Activated T-helper 17 cell treated with anti-CD3 and anti-CD28 coated beads, Interleukin-2, amount 50 U/mL, for 72 hours (primary cell): Measurements from ENCODE around the gene ERO1A. TPM values are rescaled to one million over a fixed set of nuclear protein-coding genes. Genes with fewer than 3 reads are reported as not detected.
"Not testable (repeated sequence)": the region's sequence is repeated elsewhere in the genome, so short reads cannot be mapped to it uniquely, and the experiment has no call there.

ENCODE experiments used
- ATAC-seq: fragments of 150-1000 bp; cut with Tn5 transposase; replicated peaks from 2 replicates; pipeline ENCODE4 v1.10.0; 2021; ENCODE audit warnings: mild to moderate bottlenecking, moderate library complexity
- H3K27ac Mint-ChIP-seq: one replicate; pipeline ENCODE4 v1.8.0; 2022; ENCODE audit warnings: mixed read lengths
- H3K27me3 Mint-ChIP-seq: one replicate; pipeline ENCODE4 v1.8.0; 2022; ENCODE audit warnings: mixed read lengths
- H3K36me3 Mint-ChIP-seq: one replicate; pipeline ENCODE4 v1.8.0; 2022; ENCODE audit warnings: low read depth, mild to moderate bottlenecking, mixed read lengths
- H3K4me1 Mint-ChIP-seq: one replicate; pipeline ENCODE4 v1.8.0; 2022; ENCODE audit warnings: mixed read lengths
- H3K4me3 Mint-ChIP-seq: one replicate; pipeline ENCODE4 v1.8.0; 2022; ENCODE audit warnings: mild to moderate bottlenecking, mixed read lengths
- H3K9me3 Mint-ChIP-seq: one replicate; pipeline ENCODE4 v1.8.0; 2022; ENCODE audit warnings: mixed read lengths
- total RNA-seq, 2 donors: library from RNA; stranded (reverse); gene quantifications; one replicate each; pipeline ENCODE4 v1.2.3, GENCODE V29; 2022

The ERO1A gene, protein sequence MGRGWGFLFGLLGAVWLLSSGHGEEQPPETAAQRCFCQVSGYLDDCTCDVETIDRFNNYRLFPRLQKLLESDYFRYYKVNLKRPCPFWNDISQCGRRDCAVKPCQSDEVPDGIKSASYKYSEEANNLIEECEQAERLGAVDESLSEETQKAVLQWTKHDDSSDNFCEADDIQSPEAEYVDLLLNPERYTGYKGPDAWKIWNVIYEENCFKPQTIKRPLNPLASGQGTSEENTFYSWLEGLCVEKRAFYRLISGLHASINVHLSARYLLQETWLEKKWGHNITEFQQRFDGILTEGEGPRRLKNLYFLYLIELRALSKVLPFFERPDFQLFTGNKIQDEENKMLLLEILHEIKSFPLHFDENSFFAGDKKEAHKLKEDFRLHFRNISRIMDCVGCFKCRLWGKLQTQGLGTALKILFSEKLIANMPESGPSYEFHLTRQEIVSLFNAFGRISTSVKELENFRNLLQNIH
- total RNA-seq: 100 to 1,000 TPM; 220 to 329 TPM

DNA sequence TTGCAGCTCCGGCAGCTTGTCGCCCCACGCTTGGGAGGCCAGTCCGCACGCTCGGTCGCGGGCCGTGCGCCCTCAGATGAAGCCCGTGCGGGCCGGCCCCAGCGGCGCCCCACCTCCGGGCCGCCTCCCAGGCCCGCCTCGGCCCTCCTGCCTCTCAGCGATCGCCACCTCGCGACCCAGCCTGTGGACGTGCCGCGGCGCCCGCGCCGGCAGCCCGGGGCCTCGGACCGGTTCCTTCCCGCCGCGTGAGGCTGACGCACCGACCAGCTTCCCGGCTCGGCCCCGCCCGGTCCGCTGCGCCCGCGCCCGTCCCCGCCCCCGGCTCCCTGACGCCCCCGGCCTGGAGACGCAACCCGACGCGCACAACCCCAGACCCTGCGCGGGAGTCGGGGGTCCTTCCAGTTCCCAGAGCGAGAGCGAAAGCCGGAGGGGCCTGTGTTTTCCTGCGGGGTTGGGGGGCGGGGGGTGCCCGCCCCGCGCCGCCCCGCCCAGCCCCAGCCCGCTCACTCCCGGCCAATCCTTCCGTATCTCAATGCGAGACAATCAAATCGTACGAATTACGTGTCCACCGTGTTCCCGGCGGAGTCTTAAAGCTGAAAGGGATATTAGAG is at the start of gene ERO1A:
Gene ERO1A, minus strand, starts transcription at position 78 of the 611 bp plus-strand sequence. Its CDS starts 77 bp downstream, at position 1.
- ATAC-seq: peak; percentile 89
- peak within 1 kb of the TSS; percentile 93 for H3K27ac Mint-ChIP-seq
- peak within 1 kb of the TSS; percentile 88 for H3K4me3 Mint-ChIP-seq
- peaks cover 17% of the 10 kb centered on the region for H3K4me1 Mint-ChIP-seq
- H3K27me3 Mint-ChIP-seq: no peaks in the 10 kb centered on the region
- no peaks in the 10 kb centered on the region for H3K9me3 Mint-ChIP-seq
- H3K36me3 Mint-ChIP-seq: peaks cover 45% of the 10 kb centered on the region

DNA sequence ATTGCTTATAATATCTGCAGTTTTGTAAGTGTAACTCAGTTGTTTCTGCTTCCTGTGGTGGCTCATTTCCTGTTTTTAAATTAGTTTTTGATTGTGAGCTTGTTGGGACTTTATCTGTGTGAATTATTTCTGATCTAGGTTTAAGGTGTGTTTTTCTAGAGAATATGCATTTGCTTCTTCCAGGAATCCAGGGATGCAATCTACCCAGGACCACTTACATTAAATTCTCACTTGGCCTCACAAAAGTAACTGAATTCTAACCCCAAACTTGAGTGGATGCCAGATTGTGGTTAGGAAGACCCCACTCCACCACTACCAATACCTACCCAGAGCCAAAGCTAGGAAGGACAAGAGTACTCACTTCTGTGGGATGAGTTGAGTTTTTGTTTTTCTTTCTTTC is 46.5 kb upstream of the ERO1A start:
- Mint-ChIP-seq H3K4me3 (peak overlapping the region; percentile 86), H3K27me3 (no peaks in the 10 kb centered on the region), H3K4me1 (peaks cover 29% of the 10 kb centered on the region), H3K9me3 (no peaks in the 10 kb centered on the region), H3K36me3 (peaks cover 17% of the 10 kb centered on the region), H3K27ac (peak overlapping the region; percentile 94)
- ATAC-seq: peak; percentile 44

DNA sequence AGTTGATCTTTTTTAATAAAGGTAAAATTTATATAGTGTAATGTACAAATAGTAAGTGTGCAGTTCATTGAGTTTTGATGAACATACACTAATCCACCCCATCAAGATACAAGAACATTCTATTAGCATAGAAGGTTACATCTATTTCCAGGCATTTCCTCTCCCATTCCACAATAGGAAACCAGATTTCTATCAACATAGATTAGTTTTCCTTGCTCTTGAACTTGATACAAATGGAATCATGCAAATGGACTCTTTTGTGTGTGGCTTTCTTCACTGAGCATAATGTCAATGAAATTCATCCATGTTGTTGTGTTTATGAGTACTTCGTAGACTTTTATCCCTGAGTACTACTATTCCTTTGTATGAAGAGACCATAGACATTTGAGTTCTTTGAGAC is 45.4 kb upstream of the ERO1A start:
- H3K27ac Mint-ChIP-seq: peak overlapping the region; percentile 94
- no peaks in the 10 kb centered on the region for H3K27me3 Mint-ChIP-seq

DNA sequence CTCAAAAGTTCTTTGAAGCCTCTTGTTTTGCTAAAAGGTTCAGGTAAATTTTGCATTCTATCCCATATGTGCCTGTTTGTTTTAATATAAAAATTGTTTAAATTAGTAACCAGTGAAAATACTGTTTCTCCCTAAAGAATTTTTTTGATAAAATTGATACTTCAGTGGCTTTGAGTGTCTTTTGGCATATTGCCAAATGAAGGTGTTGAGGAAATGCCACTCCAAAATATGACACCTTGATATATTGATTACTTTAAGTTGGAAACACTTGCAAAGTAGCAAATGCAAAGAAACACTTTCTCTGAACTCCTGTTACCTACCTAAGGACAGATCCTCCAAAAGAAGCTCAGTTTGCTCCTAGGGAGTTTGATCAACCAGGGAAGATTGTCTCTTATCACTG is 43.1 kb upstream of the ERO1A start:
- no peak for ATAC-seq
- peak overlapping the region; percentile 22 for H3K27ac Mint-ChIP-seq
- H3K4me3 Mint-ChIP-seq: no peak overlapping the region
- peaks cover 10% of the 10 kb centered on the region for H3K36me3 Mint-ChIP-seq
- no peaks in the 10 kb centered on the region for H3K27me3 Mint-ChIP-seq
- no peaks in the 10 kb centered on the region for H3K9me3 Mint-ChIP-seq
- H3K4me1 Mint-ChIP-seq: peaks cover 45% of the 10 kb centered on the region

More for the DNA sequence above, 45.4 kb upstream of the ERO1A start:
- ATAC-seq: no peak
- peaks cover 8% of the 10 kb centered on the region for H3K36me3 Mint-ChIP-seq
- H3K4me3 Mint-ChIP-seq: peak overlapping the region; percentile 86
- no peaks in the 10 kb centered on the region for H3K9me3 Mint-ChIP-seq
- H3K4me1 Mint-ChIP-seq: peaks cover 34% of the 10 kb centered on the region

DNA sequence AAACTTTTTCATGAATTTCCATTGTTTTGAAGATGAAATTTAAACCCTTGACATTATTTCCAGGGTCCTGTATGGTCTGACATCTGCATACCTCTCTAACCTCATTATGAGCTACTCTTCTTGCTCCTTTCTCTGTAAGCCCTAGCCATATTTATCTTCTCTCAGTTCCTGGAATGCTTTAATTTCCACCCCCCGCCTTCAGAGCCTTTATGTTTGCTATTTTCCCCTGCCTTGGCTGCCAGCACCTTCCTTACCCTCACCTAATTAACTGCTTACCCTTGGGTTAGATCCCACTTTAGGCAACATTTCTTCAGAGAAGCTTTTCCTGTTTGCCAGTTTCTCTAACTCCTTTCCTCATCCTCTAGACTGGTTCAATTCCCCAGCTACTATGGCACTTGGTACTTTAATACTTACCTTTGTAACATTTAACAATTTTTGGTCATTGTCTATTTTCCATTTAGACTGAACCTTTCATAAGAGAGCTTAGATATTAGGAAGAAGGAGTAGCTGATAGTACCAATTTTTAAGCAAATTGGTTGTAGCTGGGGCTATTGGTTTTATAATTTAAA is 40.6 kb upstream of the ERO1A start:
- no peaks in the 10 kb centered on the region for H3K27me3 Mint-ChIP-seq
- H3K9me3 Mint-ChIP-seq: no peaks in the 10 kb centered on the region
- H3K4me1 Mint-ChIP-seq: peaks cover 43% of the 10 kb centered on the region
- H3K27ac Mint-ChIP-seq: peak overlapping the region; percentile 5
- peaks cover 25% of the 10 kb centered on the region for H3K36me3 Mint-ChIP-seq
- peak overlapping the region; percentile 28 for H3K4me3 Mint-ChIP-seq
- ATAC-seq: peak; percentile 24

DNA sequence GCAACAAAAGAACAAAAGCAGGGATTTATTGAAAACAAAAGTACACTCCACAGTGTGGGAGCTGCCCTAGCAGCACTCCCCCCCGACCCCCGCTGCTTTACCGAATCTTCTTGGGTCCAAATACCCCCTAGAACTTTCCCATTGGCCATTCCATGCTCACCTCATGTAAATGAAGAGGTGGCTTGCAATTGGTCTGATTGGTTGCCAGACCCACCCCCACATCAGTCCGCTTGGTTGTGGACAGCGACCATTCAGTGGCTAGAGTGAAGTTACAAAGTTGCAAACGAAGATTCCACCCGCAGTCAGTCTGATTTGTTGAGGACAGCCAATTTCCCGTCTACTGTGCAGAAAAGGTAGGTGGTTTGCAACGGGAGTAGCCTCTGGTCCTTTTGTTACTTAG is 38.5 kb upstream of the ERO1A start:
- H3K27ac Mint-ChIP-seq: peak overlapping the region; percentile 37
- ATAC-seq: no peak
- no peaks in the 10 kb centered on the region for H3K9me3 Mint-ChIP-seq
- no peak overlapping the region for H3K4me3 Mint-ChIP-seq
- peaks cover 32% of the 10 kb centered on the region for H3K36me3 Mint-ChIP-seq
- H3K4me1 Mint-ChIP-seq: peaks cover 44% of the 10 kb centered on the region
- no peaks in the 10 kb centered on the region for H3K27me3 Mint-ChIP-seq

DNA sequence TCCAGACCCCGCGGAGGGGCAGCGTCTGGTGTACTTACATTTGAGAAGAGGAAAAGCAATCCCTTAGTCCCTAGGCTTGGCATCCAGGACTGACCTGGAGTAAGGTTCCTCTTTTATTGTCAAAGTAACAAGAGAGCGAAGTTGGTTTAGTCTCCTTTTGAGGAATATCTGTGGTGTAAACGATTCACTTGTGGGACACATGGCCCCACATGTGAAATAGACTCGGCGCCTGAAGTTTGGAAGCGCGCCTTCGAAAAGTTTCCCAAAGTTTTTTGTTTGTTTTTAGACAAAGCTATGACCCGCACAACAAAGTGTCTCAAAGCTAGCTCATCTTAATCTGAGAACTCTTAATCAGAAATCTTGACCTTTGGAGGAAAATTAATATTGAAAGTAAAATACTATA is 35.4 kb upstream of the ERO1A start:
- H3K36me3 Mint-ChIP-seq: peaks cover 59% of the 10 kb centered on the region
- no peaks in the 10 kb centered on the region for H3K27me3 Mint-ChIP-seq
- ATAC-seq: no peak
- H3K27ac Mint-ChIP-seq: peak overlapping the region; percentile 81
- peak overlapping the region; percentile 92 for H3K4me3 Mint-ChIP-seq
- H3K4me1 Mint-ChIP-seq: peaks cover 27% of the 10 kb centered on the region
- H3K9me3 Mint-ChIP-seq: no peaks in the 10 kb centered on the region

DNA sequence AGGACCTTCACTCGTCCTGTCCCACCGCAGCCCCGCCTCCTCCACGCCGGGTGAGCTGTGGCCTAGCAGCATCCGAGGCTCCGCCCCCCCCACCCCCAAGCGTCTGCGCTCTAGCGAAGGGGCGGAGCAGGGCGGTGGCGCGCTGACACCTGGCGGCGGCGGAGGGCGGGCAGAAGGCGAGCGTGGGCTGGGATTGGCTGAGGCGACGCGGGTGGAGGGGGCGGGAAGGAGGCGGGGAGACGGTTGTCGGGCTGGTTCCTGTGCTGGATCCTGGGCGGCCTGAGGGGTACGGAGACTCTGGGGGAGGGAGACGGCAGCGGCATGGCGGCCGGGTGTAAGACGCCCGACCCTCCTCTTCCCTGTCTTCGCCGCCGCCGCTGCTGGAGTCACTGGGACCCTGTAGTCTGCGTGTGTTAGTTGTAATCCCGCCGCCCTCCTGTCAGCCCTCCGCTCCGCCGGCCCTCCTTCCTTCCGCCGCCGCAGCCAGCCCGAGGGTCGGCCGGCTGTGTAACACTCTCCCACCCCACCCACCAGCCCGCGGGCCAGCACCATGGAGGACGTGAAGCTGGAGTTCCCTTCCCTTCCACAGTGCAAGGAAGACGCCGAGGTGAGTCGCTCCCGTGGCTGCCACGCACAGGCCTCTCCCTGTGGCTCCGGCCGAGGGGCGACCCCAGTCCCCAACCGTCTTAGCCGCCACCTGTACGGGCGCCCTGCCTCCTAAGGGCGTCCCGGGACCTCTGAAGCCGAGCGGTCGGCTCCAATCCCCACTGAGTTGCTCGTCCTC is 34.8 kb upstream of the ERO1A start, which contains the start of gene STYX:
Gene STYX, plus strand, starts transcription at position 242 of the 784 bp plus-strand sequence. Its CDS starts 309 bp downstream, at position 551.
- peak; percentile 98 for ATAC-seq
- peaks cover 22% of the 10 kb centered on the region for H3K4me1 Mint-ChIP-seq
- no peaks in the 10 kb centered on the region for H3K9me3 Mint-ChIP-seq
- H3K4me3 Mint-ChIP-seq: peak within 1 kb of the TSS; percentile 92
- H3K27me3 Mint-ChIP-seq: no peaks in the 10 kb centered on the region
- H3K27ac Mint-ChIP-seq: peak within 1 kb of the TSS; percentile 81
- peaks cover 65% of the 10 kb centered on the region for H3K36me3 Mint-ChIP-seq

DNA sequence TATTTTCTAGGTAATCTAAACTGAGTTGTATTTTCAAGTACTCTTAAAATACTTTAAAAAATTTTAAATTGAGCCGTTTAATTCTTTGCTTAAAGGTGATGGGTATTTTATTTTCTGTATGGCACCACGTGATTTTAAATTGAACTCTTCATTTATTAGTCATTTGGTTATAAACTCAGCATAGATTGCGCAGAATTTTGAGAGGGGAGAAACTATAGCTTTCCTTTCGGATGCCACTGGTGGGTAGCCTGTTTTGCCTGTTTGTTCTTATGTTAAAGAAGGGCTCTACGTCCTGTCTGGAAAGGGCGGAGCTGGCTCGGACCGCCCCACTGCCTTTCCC is 34.2 kb upstream of the ERO1A start:
- H3K4me1 Mint-ChIP-seq: peaks cover 20% of the 10 kb centered on the region
- H3K27ac Mint-ChIP-seq: peak overlapping the region; percentile 81
- no peaks in the 10 kb centered on the region for H3K27me3 Mint-ChIP-seq
- peak overlapping the region; percentile 92 for H3K4me3 Mint-ChIP-seq
- H3K9me3 Mint-ChIP-seq: no peaks in the 10 kb centered on the region
- no peak for ATAC-seq
- H3K36me3 Mint-ChIP-seq: peaks cover 71% of the 10 kb centered on the region

DNA sequence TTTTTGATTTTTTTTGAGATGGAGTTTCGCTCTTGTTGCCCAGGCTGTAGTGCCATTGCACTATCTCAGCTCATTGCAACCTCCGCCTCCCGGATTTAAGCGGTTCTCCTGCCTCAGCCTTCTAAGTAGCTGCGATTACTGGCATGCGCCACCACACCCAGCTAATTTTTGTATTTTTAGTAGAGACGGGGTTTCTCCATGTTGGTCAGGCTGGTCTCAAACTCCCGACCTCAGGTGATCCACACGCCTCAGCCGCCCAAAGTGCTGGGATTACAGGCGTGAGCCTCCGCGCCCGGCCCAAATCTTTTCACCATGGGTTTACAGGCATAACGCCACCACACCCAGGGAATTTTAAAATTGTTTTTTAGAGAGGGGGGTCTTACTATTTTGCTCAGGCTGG is 33.7 kb upstream of the ERO1A start:
- H3K27me3 Mint-ChIP-seq, ATAC-seq, H3K9me3 Mint-ChIP-seq: not testable (repeated sequence)
- Mint-ChIP-seq H3K27ac (peak overlapping the region; percentile 14), H3K4me3 (peak overlapping the region; percentile 92), H3K36me3 (peaks cover 71% of the 10 kb centered on the region), H3K4me1 (peaks cover 15% of the 10 kb centered on the region)

DNA sequence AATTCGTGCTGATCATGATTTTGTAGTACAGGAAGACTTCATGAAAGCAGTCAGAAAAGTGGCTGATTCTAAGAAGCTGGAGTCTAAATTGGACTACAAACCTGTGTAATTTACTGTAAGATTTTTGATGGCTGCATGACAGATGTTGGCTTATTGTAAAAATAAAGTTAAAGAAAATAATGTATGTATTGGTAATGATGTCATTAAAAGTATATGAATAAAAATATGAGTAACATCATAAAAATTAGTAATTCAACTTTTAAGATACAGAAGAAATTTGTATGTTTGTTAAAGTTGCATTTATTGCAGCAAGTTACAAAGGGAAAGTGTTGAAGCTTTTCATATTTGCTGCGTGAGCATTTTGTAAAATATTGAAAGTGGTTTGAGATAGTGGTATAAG is 32.2 kb upstream of the ERO1A start:
- H3K27me3 Mint-ChIP-seq, H3K9me3 Mint-ChIP-seq, ATAC-seq, H3K4me3 Mint-ChIP-seq, H3K27ac Mint-ChIP-seq: not testable (repeated sequence)
- H3K4me1 Mint-ChIP-seq: peaks cover 10% of the 10 kb centered on the region
- H3K36me3 Mint-ChIP-seq: peaks cover 73% of the 10 kb centered on the region

DNA sequence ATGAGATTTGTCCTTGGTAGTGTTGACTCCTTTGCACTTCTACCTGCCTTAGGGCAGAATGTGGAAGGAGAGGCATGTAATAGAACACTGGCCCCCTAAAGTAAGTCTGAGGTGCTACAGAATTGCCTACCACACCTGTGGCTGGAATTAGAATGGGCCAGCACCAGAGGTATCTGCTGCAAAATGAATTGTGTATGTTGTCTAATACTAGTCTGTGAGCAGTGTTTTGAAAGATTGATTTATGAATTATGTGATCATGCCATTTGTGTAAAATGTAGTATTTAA is 28.9 kb upstream of the ERO1A start:
- H3K36me3 Mint-ChIP-seq: peaks cover 93% of the 10 kb centered on the region
- no peak overlapping the region for H3K4me3 Mint-ChIP-seq
- H3K4me1 Mint-ChIP-seq: peaks cover 15% of the 10 kb centered on the region
- no peaks in the 10 kb centered on the region for H3K27me3 Mint-ChIP-seq
- peak overlapping the region; percentile 31 for H3K27ac Mint-ChIP-seq
- no peak for ATAC-seq
- H3K9me3 Mint-ChIP-seq: no peaks in the 10 kb centered on the region

DNA sequence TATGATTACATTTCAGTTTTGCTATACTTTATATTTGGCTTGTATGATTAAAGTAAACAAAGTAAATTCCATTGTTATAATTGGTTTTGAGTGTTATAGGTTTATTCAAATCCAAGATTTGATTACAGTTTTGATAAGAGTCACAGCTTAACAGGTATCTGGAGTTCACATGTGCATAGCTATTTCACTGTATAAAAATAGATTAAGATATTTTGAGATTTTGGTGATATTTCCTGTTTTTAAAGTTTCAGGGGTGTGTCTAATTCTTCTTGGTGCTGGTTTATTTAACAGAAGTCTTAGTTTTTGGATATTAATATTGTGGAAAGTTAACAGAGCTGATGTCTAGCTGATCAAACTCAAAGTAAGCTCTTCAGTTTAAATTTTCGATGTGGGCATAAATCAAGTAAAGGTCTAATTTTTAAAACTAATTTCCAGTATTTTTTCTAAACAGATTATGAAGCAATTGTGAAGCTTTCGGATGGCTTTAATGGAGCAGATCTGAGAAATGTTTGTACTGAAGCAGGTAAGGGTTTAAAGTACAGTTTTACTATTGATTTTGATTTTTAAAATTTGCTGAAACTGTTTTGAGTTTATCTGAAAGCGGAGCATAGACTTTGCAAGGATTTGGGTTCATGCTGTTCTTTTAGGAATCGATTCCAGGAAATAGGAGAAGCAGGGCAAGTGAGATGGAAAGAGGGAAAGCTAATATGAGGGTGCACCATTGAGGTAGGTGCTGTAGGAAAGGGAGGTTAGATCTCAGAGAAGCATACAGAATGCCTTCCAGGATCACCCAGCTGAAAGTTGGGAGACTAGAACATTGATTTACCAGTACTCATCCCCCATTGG is 28.4 kb upstream of the ERO1A start:
- Mint-ChIP-seq H3K36me3 (peaks cover 95% of the 10 kb centered on the region), H3K27ac (peak overlapping the region; percentile 31), H3K4me1 (peaks cover 15% of the 10 kb centered on the region), H3K9me3 (no peaks in the 10 kb centered on the region), H3K27me3 (no peaks in the 10 kb centered on the region), H3K4me3 (no peak overlapping the region)
- no peak for ATAC-seq

DNA sequence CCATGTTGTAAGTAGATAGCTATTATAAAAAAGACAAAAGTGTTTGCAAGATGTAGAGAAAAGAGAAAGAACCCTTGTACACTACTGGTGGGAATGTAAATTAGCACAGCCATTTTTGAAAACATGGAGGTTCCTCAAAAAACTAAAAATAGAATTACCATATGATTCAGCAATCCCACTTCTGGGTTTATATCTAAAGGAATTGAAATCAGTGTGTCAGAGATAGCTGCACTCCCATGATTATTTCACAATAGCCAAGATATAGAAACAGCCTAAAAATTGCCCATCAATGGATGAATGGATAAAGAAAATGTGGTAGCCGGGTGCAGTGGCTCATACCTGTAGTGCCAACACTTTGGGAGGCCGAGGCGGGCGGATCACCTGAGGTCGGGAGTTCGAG is 20.8 kb upstream of the ERO1A start:
- no peak for ATAC-seq
- Mint-ChIP-seq H3K36me3 (peaks cover 99% of the 10 kb centered on the region), H3K27ac (no peak overlapping the region), H3K27me3 (no peaks in the 10 kb centered on the region), H3K9me3 (no peaks in the 10 kb centered on the region), H3K4me1 (no peaks in the 10 kb centered on the region), H3K4me3 (no peak overlapping the region)
